Measurements from ENCODE around the gene TRPV2.
A peak's percentile ranks its signal among the peaks of the same experiment; 100 is the strongest.
"Not testable (repeated sequence)": the region's sequence is repeated elsewhere in the genome, so short reads cannot be mapped to it uniquely, and the experiment has no call there.

Gene TRPV2

DNA sequence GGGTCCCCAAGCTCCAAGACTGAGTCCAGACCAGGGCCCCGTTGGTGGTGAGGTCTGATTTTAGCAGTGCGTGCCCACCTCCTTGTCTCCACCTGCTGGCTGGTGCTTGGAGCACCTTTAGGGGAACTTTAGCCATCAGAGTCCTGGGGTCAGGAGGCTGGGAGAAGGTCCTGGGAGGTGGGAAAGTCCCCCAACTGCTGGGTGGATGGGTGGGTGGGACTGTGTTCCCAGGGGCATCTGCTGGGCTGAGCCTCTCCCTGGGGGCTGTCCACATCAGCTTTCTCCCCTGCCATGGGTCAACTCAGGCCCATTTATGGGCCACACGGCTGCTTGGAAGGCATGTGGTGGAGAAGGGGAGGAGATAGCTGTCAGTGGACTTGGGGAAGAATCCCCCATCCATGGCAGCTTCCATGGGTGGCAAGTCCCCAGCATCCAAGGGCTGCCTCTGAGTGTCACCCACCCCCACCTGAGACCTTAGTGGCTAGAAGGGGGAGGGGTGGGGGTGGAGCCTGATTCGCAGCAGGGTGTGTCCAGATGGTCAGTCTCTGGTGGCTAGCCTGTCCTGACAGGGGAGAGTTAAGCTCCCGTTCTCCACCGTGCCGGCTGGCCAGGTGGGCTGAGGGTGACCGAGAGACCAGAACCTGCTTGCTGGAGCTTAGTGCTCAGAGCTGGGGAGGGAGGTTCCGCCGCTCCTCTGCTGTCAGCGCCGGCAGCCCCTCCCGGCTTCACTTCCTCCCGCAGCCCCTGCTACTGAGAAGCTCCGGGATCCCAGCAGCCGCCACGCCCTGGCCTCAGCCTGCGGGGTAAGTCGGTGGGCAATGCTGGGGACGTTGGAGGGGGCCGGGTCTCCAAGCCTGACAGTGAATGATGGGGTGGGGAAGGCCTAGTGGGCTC is at the start of gene TRPV2:
Gene TRPV2, plus strand, starts transcription at position 541 of the 894 bp plus-strand sequence. CDS start 2,098 bp downstream, outside the sequence.
- no peak for DNase-seq

DNA sequence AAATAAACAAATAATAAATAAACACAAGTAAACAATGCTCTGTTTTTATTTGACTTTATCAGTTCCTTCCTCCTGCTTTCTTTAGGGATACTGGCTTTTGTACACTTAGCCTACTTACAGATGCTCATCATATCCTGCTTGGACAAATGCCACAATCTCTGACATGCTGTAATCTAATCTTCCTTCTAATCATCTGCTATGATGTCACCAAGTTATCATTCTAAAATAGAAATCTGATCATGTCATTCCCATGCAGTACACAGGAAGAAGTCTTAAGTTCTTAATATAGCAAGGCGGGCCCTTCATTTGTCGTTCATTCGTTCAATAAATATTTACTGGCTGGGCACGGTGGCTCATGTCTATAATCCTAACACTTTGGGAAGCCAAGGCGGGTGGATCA is 43.6 kb upstream of the TRPV2 start:
- DNase-seq = no peak

- no peak for DNase-seq
Measured at GRCh38 chr17:16374146-16374938, 41.0 kb upstream of the TRPV2 start.

GRCh38 chr17:16377941-16378341 is 37.4 kb upstream of the TRPV2 start:
- no peak for DNase-seq

- DNase-seq = no peak
Measured at GRCh38 chr17:16378636-16379282, 36.6 kb upstream of the TRPV2 start.

- no peak for DNase-seq
Measured at GRCh38 chr17:16379654-16380053, 35.7 kb upstream of the TRPV2 start.

DNA sequence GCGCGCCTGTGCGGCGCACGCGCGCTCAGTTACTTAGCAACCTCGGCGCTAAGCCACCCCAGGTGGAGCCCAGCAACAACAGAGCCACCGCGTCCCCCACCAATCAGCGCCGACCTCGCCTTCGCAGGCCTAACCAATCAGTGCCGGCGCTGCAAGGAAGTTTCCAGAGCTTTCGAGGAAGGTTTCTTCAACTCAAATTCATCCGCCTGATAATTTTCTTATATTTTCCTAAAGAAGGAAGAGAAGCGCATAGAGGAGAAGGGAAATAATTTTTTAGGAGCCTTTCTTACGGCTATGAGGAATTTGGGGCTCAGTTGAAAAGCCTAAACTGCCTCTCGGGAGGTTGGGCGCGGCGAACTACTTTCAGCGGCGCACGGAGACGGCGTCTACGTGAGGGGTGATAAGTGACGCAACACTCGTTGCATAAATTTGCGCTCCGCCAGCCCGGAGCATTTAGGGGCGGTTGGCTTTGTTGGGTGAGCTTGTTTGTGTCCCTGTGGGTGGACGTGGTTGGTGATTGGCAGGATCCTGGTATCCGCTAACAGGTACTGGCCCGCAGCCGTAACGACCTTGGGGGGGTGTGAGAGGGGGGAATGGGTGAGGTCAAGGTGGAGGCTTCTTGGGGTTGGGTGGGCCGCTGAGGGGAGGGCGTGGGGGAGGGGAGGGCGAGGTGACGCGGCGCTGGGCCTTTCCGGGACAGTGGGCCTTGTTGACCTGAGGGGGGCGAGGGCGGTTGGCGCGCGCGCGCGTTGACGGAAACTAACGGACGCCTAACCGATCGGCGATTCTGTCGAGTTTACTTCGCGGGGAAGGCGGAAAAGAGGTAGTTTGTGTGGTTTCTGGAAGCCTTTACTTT is 34.5 kb upstream of the TRPV2 start, which contains the start of gene UBB:
Gene UBB, plus strand, starts transcription at position 452 of the 856 bp plus-strand sequence. CDS start 817 bp downstream, outside the sequence.
- peak; percentile 92 to 96 for DNase-seq

DNA sequence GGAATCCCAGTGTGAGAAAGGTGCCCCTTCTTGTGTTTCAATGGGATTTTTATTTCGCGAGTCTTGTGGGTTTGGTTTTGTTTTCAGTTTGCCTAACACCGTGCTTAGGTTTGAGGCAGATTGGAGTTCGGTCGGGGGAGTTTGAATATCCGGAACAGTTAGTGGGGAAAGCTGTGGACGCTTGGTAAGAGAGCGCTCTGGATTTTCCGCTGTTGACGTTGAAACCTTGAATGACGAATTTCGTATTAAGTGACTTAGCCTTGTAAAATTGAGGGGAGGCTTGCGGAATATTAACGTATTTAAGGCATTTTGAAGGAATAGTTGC is 33.9 kb upstream of the TRPV2 start:
- DNase-seq = no peak

- DNase-seq = no peak
Measured at GRCh38 chr17:16383216-16383615, 32.2 kb upstream of the TRPV2 start.

DNA sequence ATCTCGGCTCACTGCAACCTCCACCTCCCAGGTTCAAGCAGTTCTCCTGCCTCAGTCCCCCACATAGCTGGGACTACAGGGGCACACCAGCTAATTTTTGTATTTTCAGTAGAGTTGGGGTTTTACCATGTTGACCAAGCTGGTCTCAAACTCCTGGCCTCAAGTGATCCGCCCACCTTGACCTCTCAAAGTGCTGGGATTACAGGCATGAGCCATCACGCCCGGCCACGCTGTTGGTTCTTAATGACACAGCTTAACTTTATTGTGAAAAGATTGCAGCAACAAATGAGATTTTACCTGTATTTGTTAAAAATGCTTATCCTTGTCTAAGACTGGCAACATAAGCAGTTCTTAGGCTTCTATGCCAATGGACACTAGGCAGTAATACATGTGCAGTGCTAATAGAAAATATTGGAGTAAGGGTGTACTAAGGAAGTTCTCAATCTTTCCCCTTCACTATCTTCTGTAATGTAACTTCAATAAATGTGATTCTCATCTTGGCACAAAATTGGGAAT is 31.5 kb upstream of the TRPV2 start:
- no peak for DNase-seq

GRCh38 chr17:16384557-16384956 is 30.8 kb upstream of the TRPV2 start:
- DNase-seq = no peak

GRCh38 chr17:16386126-16386507 is 29.3 kb upstream of the TRPV2 start:
- not testable (repeated sequence) for DNase-seq

DNA sequence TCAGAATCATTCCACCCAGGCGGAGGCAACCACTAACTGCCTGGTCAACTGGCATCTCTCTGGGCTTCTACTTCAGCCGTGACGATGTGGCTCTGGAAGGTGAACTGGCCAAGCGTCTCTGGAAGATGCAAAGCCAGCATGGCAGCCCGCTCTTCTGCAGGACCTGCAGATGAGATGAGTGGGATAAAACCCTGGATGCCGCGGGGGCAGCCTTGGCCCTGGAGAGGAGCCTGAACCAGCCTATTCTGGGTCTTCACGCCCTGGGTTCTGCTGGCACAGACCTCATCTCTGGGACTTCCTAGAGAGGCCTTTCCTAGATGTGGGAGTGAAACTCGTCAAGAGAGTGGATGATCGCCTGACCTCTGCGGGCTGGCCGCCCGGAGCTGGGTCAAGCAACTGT is 23.9 kb upstream of the TRPV2 start:
- DNase-seq = no peak

DNA sequence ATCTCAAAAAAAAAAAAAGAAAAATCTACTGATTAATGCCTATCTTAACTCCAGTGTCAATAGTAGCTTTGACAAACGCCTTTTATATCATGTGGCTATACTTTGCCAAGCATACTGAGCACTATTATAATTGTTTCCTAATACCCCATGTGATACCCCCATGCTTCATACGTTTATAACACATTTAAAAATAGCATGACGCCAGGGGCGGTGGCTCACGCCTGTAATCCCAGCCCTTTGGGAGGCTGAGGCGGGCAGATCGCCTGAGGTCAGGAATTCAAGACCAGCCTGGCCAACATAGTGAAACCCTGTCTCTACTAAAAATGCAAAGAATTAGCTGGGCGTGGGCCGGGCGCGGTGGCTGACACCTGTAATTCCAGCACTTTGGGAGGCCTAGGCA is 22.9 kb upstream of the TRPV2 start:
- DNase-seq = not testable (repeated sequence)

DNA sequence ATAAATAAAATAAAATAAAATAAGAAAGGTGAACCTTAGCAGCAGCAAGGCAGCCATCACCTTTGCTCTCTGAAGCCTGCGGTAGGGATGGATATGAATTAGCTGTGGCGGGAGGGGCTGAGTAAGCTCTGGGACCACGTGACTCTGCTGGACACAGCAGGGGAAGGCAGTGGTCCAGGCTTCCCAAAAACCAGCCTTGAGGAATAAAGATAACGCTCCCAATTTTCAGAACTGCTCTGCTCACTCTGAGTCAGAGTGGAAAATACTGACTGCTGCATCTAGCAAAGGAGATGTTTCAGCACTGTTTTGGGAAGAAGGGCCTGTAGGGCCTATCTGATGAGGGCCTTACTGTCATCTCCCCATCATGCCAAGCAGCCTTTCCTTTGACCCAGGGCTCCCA is 19.5 kb upstream of the TRPV2 start:
- DNase-seq = not testable (repeated sequence)

DNA sequence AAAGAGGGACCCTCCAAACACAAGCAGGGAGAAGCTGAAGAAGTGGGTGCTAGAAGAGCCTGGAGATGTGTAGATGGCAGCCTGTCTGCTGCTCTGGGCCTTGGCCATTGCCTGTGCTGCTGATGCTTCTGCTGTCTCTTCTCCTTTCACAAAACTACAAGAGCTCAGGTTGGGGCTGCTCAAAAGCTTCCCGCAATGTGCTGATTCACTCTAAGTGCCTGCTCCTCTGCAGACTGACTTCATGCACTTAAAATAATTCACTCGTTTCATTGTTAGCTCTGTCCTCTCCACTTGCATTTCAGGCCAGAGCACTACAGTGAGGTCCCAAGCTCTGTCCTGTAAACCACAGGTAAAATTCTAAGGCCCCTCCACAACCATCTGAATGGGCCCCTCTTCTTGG is 18.7 kb upstream of the TRPV2 start:
- not testable (repeated sequence) for DNase-seq

GRCh38 chr17:16398270-16399267 is 16.8 kb upstream of the TRPV2 start:
- DNase-seq = no peak

GRCh38 chr17:16403847-16404246 is 11.5 kb upstream of the TRPV2 start:
- DNase-seq = not testable (repeated sequence)

GRCh38 chr17:16406742-16407674 is 8.4 kb upstream of the TRPV2 start:
- no peak for DNase-seq
